Endothelial cell of umbilical vein (primary cell): ENCODE data around the gene NDUFB6.

Source experiments
- EZH2 ChIP-seq: IDR thresholded peaks from 2 replicates; pipeline ENCODE4 v1.6.1; 2012; ENCODE audit warnings: borderline replicate concordance, low read depth, mild to moderate bottlenecking, moderate library complexity, low read length, inconsistent platforms; ENCODE audit not compliant: severe bottlenecking
- FOS ChIP-seq: IDR thresholded peaks from 2 replicates; pipeline ENCODE4 v1.6.1; 2011; ENCODE audit warnings: mild to moderate bottlenecking, low read length, moderate library complexity, borderline replicate concordance; ENCODE audit not compliant: insufficient read depth
- GATA2 ChIP-seq: IDR thresholded peaks from 2 replicates; pipeline ENCODE4 v1.7.0; 2011; ENCODE audit warnings: low read depth, mild to moderate bottlenecking, moderate library complexity, mixed read lengths, low read length; ENCODE audit not compliant: insufficient read length, insufficient read depth
- JUN ChIP-seq: IDR thresholded peaks from 2 replicates; pipeline ENCODE4 v1.6.1; 2011; ENCODE audit warnings: borderline replicate concordance, low read depth; ENCODE audit not compliant: insufficient read length, insufficient read depth
- MAX ChIP-seq: IDR thresholded peaks from 2 replicates; pipeline ENCODE4 v1.6.1; 2011; ENCODE audit not compliant: insufficient read depth, insufficient read length
- MYC ChIP-seq: IDR thresholded peaks from one replicate; pipeline ENCODE4 v1.6.1; 2011; ENCODE audit warnings: mild to moderate bottlenecking, low read depth, low read length
- POLR2A ChIP-seq: IDR thresholded peaks from 2 replicates; pipeline ENCODE4 v1.6.1; 2012; ENCODE audit warnings: low read depth, mild to moderate bottlenecking, control low read depth, low read length
- POLR2AphosphoS5 ChIP-seq: IDR thresholded peaks from 2 replicates; pipeline ENCODE4 v1.6.1; 2012; ENCODE audit warnings: low read depth, mild to moderate bottlenecking, control low read depth, low read length, moderate library complexity; ENCODE audit not compliant: insufficient read depth
- TF ChIP-seq, protein P1 (sequence below), 2 donors: IDR thresholded peaks; 1 replicate in 1 of 2; 2 replicates in 1 of 2; pipeline ENCODE4 v1.5.1; 2011; ENCODE audit warnings: low read length in 2 of 2, mild to moderate bottlenecking in 2 of 2, moderate library complexity in 2 of 2, control low read depth in 1 of 2, inconsistent platforms in 1 of 2, low read depth in 1 of 2; ENCODE audit not compliant: insufficient read depth in 1 of 2; ENCODE audit errors: extremely low read depth in 1 of 2

GRCh38 chr9:32589083-32589723 is 16.2 kb upstream of the NDUFB6 start:
- TF ChIP-seq POLR2A (no peak), MAX (no peak), GATA2 (no peak), EZH2 (no peak), POLR2AphosphoS5 (no peak), MYC (no peak), FOS (no peak), JUN (no peak)
- TF ChIP-seq, protein P1, sequence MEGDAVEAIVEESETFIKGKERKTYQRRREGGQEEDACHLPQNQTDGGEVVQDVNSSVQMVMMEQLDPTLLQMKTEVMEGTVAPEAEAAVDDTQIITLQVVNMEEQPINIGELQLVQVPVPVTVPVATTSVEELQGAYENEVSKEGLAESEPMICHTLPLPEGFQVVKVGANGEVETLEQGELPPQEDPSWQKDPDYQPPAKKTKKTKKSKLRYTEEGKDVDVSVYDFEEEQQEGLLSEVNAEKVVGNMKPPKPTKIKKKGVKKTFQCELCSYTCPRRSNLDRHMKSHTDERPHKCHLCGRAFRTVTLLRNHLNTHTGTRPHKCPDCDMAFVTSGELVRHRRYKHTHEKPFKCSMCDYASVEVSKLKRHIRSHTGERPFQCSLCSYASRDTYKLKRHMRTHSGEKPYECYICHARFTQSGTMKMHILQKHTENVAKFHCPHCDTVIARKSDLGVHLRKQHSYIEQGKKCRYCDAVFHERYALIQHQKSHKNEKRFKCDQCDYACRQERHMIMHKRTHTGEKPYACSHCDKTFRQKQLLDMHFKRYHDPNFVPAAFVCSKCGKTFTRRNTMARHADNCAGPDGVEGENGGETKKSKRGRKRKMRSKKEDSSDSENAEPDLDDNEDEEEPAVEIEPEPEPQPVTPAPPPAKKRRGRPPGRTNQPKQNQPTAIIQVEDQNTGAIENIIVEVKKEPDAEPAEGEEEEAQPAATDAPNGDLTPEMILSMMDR (IDR thresholded peaks at IDR 0.05; ENCODE audit: extremely low read depth in 1 of 2, insufficient read depth in 1 of 2, low read depth in 1 of 2, low read length in 2 of 2) = peak; percentile 12 to 45
